T-helper 1 cell treated with Interleukin-12 subunit alpha and Interleukin-12 subunit beta and Interleukin-4 antibody, amounts not matched to agents 30 μg/mL and 1 μg/mL, for 36 hours (primary cell): ENCODE data around the gene FBXO11.

ENCODE experiments used
- H3K27ac Mint-ChIP-seq: one replicate; pipeline ENCODE4 v1.8.0; 2021; ENCODE audit warnings: mild to moderate bottlenecking, mixed read lengths
- H3K27me3 Mint-ChIP-seq: one replicate; pipeline ENCODE4 v1.8.0; 2021; ENCODE audit warnings: low read depth, mixed read lengths
- H3K36me3 Mint-ChIP-seq: one replicate; pipeline ENCODE4 v1.8.0; 2021; ENCODE audit warnings: low read depth, mixed read lengths
- H3K4me1 Mint-ChIP-seq: one replicate; pipeline ENCODE4 v1.8.0; 2021; ENCODE audit warnings: low read depth, mixed read lengths
- H3K4me3 Mint-ChIP-seq: one replicate; pipeline ENCODE4 v1.8.0; 2021; ENCODE audit warnings: mild to moderate bottlenecking, moderate library complexity, mixed read lengths
- H3K9me3 Mint-ChIP-seq: one replicate; pipeline ENCODE4 v1.8.0; 2021; ENCODE audit warnings: mixed read lengths

Gene FBXO11

GRCh38 chr2:47772343-47772742 lies 134.0 kb downstream of the FBXO11 start:
- Mint-ChIP-seq H3K4me3 (no peak overlapping the region), H3K4me1 (peaks cover 9% of the 10 kb centered on the region), H3K36me3 (no peaks in the 10 kb centered on the region), H3K9me3 (peaks cover 3% of the 10 kb centered on the region), H3K27ac (no peak overlapping the region), H3K27me3 (peaks cover 7% of the 10 kb centered on the region)

GRCh38 chr2:47771211-47771610 lies 135.1 kb downstream of the FBXO11 start:
- no peaks in the 10 kb centered on the region for H3K36me3 Mint-ChIP-seq
- peaks cover 9% of the 10 kb centered on the region for H3K4me1 Mint-ChIP-seq
- peaks cover 7% of the 10 kb centered on the region for H3K27me3 Mint-ChIP-seq
- no peak overlapping the region for H3K4me3 Mint-ChIP-seq
- no peak overlapping the region for H3K27ac Mint-ChIP-seq
- H3K9me3 Mint-ChIP-seq, result peaks cover 3% of the 10 kb centered on the region

GRCh38 chr2:47769318-47769717 lies 137.0 kb downstream of the FBXO11 start:
- peaks cover 6% of the 10 kb centered on the region for H3K27me3 Mint-ChIP-seq
- H3K27ac Mint-ChIP-seq, result no peak overlapping the region
- peaks cover 10% of the 10 kb centered on the region for H3K4me1 Mint-ChIP-seq
- H3K4me3 Mint-ChIP-seq, result no peak overlapping the region
- no peaks in the 10 kb centered on the region for H3K36me3 Mint-ChIP-seq
- peaks cover 3% of the 10 kb centered on the region for H3K9me3 Mint-ChIP-seq

- Mint-ChIP-seq H3K4me1 (peaks cover 10% of the 10 kb centered on the region), H3K4me3 (no peak overlapping the region), H3K36me3 (no peaks in the 10 kb centered on the region), H3K27ac (no peak overlapping the region), H3K9me3 (peaks cover 3% of the 10 kb centered on the region), H3K27me3 (peaks cover 5% of the 10 kb centered on the region)
Measured at GRCh38 chr2:47767880-47768609, 138.3 kb downstream of the FBXO11 start.

GRCh38 chr2:47767497-47767844 lies 138.8 kb downstream of the FBXO11 start:
- no peaks in the 10 kb centered on the region for H3K36me3 Mint-ChIP-seq
- H3K4me1 Mint-ChIP-seq, result peaks cover 10% of the 10 kb centered on the region
- no peak overlapping the region for H3K4me3 Mint-ChIP-seq
- H3K27me3 Mint-ChIP-seq, result peaks cover 5% of the 10 kb centered on the region
- H3K27ac Mint-ChIP-seq, result no peak overlapping the region
- H3K9me3 Mint-ChIP-seq, result peaks cover 3% of the 10 kb centered on the region

GRCh38 chr2:47751856-47752414 lies 154.4 kb downstream of the FBXO11 start:
- no peak overlapping the region for H3K4me3 Mint-ChIP-seq
- no peaks in the 10 kb centered on the region for H3K27me3 Mint-ChIP-seq
- peaks cover 4% of the 10 kb centered on the region for H3K4me1 Mint-ChIP-seq
- H3K36me3 Mint-ChIP-seq, result no peaks in the 10 kb centered on the region
- peaks cover 4% of the 10 kb centered on the region for H3K9me3 Mint-ChIP-seq
- H3K27ac Mint-ChIP-seq, result peak overlapping the region; percentile 49

GRCh38 chr2:47747878-47748277 lies 158.4 kb downstream of the FBXO11 start:
- Mint-ChIP-seq H3K4me1 (peaks cover 4% of the 10 kb centered on the region), H3K27ac (no peak overlapping the region), H3K9me3 (peaks cover 4% of the 10 kb centered on the region), H3K36me3 (no peaks in the 10 kb centered on the region), H3K27me3 (peaks cover 10% of the 10 kb centered on the region), H3K4me3 (no peak overlapping the region)

GRCh38 chr2:47744074-47744473 lies 162.2 kb downstream of the FBXO11 start:
- Mint-ChIP-seq H3K27me3 (peaks cover 10% of the 10 kb centered on the region), H3K36me3 (no peaks in the 10 kb centered on the region), H3K4me1 (no peaks in the 10 kb centered on the region), H3K9me3 (peaks cover 4% of the 10 kb centered on the region), H3K27ac (no peak overlapping the region), H3K4me3 (no peak overlapping the region)

GRCh38 chr2:47741637-47742036 lies 164.7 kb downstream of the FBXO11 start:
- Mint-ChIP-seq H3K27ac (no peak overlapping the region), H3K4me3 (no peak overlapping the region), H3K9me3 (no peaks in the 10 kb centered on the region), H3K4me1 (no peaks in the 10 kb centered on the region), H3K36me3 (no peaks in the 10 kb centered on the region), H3K27me3 (peaks cover 14% of the 10 kb centered on the region)

GRCh38 chr2:47741101-47741500 lies 165.2 kb downstream of the FBXO11 start:
- Mint-ChIP-seq H3K27me3 (peaks cover 14% of the 10 kb centered on the region), H3K4me3 (no peak overlapping the region), H3K9me3 (no peaks in the 10 kb centered on the region), H3K36me3 (no peaks in the 10 kb centered on the region), H3K4me1 (no peaks in the 10 kb centered on the region), H3K27ac (no peak overlapping the region)
